ENCODE results near the gene AMTN.

DNA sequence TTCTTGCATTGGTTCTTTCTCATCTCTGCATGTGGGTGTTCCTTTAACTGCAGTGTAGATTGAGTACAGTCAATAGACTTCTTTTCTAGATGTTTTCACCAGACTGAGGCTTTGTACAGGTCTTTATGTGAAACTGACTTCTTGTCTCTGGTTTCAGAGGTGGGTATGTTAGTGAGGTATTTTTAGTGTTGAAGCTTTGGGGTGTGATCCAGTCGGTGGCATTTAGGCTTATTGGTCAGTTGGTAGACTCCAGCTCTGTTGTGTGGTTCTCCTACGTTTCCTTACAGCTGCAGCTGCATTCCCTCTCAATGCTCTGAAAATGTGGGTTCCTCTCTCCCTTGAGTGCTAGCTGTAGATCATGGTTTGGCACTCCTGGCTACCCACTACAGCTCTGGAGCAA is 52.4 kb downstream of the AMTN start:
- TF ChIP-seq POLR2A (IDR thresholded peaks at IDR 0.05), result no peak
- TF ChIP-seq, protein P1, sequence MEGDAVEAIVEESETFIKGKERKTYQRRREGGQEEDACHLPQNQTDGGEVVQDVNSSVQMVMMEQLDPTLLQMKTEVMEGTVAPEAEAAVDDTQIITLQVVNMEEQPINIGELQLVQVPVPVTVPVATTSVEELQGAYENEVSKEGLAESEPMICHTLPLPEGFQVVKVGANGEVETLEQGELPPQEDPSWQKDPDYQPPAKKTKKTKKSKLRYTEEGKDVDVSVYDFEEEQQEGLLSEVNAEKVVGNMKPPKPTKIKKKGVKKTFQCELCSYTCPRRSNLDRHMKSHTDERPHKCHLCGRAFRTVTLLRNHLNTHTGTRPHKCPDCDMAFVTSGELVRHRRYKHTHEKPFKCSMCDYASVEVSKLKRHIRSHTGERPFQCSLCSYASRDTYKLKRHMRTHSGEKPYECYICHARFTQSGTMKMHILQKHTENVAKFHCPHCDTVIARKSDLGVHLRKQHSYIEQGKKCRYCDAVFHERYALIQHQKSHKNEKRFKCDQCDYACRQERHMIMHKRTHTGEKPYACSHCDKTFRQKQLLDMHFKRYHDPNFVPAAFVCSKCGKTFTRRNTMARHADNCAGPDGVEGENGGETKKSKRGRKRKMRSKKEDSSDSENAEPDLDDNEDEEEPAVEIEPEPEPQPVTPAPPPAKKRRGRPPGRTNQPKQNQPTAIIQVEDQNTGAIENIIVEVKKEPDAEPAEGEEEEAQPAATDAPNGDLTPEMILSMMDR (IDR thresholded peaks at IDR 0.05), result no peak

All from right lobe of liver (tissue), 4 donors.